ENCODE results near the gene LRRC10. TPM values are rescaled to one million over a fixed set of nuclear protein-coding genes. Genes with fewer than 3 reads are reported as not detected.

Gene LRRC10
- polyA plus RNA-seq, 1 donor from 2014 or later = not detected

DNA sequence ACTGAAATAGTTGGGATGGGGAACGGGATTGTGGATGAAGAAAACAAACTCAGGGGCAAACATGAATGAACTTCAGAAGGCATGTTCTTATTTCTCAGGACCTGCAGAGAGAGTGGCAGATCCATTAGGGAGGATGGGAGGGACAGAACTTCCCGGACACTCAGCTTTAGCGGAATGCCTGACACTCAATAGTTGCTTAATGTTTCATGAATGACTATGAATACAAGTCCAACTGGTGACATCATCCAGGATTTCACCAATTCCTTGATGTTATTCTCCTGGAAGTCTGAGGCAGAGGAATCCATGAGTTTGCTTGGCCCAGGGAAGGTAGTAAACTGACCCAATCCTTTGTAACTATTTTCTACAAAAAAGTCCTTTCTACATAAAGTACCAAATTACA lies 37.8 kb upstream of the LRRC10 start:
- H4K20me1 ChIP-seq (ENCODE audit: insufficient read depth) = no peaks in the 10 kb centered on the region
- no peak overlapping the region for H3K4me2 ChIP-seq (ENCODE audit: low read length)
- H3K36me3 ChIP-seq (ENCODE audit: insufficient read depth, low read length) = no peaks in the 10 kb centered on the region
- no peak overlapping the region for H3K9ac ChIP-seq (ENCODE audit: low read length)
- no peaks in the 10 kb centered on the region for H3K27me3 ChIP-seq (ENCODE audit: insufficient read depth, low read depth, low read length)
- no peaks in the 10 kb centered on the region for H3F3A ChIP-seq (ENCODE audit: insufficient read depth, low read length, poor library complexity, severe bottlenecking)
- H3K27ac ChIP-seq (ENCODE audit: low read length) = no peak overlapping the region
- H3K9me2 ChIP-seq (ENCODE audit: insufficient read depth, low read length) = no peaks in the 10 kb centered on the region
- H3K79me2 ChIP-seq (replicated peaks; ENCODE audit: insufficient read depth, low read length) = no peaks in the 10 kb centered on the region
- TF ChIP-seq POLR2AphosphoS5 (IDR thresholded peaks at IDR 0.05) = no peak
- no peak for TF ChIP-seq TAF1 (IDR thresholded peaks at IDR 0.05; ENCODE audit: low read depth)
- no peak for TF ChIP-seq EZH2 (IDR thresholded peaks at IDR 0.05; ENCODE audit: borderline replicate concordance, insufficient read depth, low read length, poor library complexity, severe bottlenecking)
- TF ChIP-seq, protein P1, sequence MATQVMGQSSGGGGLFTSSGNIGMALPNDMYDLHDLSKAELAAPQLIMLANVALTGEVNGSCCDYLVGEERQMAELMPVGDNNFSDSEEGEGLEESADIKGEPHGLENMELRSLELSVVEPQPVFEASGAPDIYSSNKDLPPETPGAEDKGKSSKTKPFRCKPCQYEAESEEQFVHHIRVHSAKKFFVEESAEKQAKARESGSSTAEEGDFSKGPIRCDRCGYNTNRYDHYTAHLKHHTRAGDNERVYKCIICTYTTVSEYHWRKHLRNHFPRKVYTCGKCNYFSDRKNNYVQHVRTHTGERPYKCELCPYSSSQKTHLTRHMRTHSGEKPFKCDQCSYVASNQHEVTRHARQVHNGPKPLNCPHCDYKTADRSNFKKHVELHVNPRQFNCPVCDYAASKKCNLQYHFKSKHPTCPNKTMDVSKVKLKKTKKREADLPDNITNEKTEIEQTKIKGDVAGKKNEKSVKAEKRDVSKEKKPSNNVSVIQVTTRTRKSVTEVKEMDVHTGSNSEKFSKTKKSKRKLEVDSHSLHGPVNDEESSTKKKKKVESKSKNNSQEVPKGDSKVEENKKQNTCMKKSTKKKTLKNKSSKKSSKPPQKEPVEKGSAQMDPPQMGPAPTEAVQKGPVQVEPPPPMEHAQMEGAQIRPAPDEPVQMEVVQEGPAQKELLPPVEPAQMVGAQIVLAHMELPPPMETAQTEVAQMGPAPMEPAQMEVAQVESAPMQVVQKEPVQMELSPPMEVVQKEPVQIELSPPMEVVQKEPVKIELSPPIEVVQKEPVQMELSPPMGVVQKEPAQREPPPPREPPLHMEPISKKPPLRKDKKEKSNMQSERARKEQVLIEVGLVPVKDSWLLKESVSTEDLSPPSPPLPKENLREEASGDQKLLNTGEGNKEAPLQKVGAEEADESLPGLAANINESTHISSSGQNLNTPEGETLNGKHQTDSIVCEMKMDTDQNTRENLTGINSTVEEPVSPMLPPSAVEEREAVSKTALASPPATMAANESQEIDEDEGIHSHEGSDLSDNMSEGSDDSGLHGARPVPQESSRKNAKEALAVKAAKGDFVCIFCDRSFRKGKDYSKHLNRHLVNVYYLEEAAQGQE (IDR thresholded peaks at IDR 0.05; ENCODE audit: borderline replicate concordance) = no peak
- no peak for TF ChIP-seq EP300 (conservative IDR thresholded peaks at IDR 0.05; ENCODE audit: poor library complexity, severe bottlenecking)
- no peak for TF ChIP-seq SMC3 (conservative IDR thresholded peaks at IDR 0.05; ENCODE audit: poor library complexity)
- TF ChIP-seq, protein P2, sequence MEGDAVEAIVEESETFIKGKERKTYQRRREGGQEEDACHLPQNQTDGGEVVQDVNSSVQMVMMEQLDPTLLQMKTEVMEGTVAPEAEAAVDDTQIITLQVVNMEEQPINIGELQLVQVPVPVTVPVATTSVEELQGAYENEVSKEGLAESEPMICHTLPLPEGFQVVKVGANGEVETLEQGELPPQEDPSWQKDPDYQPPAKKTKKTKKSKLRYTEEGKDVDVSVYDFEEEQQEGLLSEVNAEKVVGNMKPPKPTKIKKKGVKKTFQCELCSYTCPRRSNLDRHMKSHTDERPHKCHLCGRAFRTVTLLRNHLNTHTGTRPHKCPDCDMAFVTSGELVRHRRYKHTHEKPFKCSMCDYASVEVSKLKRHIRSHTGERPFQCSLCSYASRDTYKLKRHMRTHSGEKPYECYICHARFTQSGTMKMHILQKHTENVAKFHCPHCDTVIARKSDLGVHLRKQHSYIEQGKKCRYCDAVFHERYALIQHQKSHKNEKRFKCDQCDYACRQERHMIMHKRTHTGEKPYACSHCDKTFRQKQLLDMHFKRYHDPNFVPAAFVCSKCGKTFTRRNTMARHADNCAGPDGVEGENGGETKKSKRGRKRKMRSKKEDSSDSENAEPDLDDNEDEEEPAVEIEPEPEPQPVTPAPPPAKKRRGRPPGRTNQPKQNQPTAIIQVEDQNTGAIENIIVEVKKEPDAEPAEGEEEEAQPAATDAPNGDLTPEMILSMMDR (IDR thresholded peaks at IDR 0.05; ENCODE audit: poor library complexity, severe bottlenecking) = no peak
- no peak for TF ChIP-seq MXI1 (conservative IDR thresholded peaks at IDR 0.05; ENCODE audit: poor library complexity, severe bottlenecking)
- no peak for TF ChIP-seq RAD21 (conservative IDR thresholded peaks at IDR 0.05)
- no peaks in the 10 kb centered on the region for H3K9me3 ChIP-seq (ENCODE audit: low read length)
- no peak overlapping the region for H2AFZ ChIP-seq (ENCODE audit: low read depth, low read length)
- H3K4me3 ChIP-seq (ENCODE audit: low read length) = no peak overlapping the region

DNA sequence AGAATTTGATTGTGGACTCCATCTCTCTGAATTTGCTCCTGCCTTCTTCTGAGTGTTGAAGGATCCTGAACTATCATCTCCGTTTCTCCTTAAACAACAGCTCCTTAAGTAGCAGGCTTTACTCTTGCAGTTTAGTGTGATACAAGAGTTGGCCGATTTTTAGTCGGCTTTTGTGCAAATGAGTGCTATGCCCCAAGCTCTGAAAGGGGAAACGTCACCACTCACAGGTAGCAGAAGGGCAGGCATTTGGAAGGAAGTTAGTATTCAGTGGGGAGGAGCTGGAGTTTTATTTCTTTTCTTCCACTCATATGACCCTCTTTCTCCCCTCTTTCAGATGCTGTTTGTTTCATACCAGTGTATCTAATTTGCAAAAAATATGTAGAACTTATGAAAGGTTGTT lies 36.5 kb upstream of the LRRC10 start:
- Histone ChIP-seq H3K4me3 (ENCODE audit: low read length) (no peak overlapping the region), H3K36me3 (ENCODE audit: insufficient read depth, low read length) (no peaks in the 10 kb centered on the region), H3K27me3 (ENCODE audit: insufficient read depth, low read depth, low read length) (no peaks in the 10 kb centered on the region), H3K4me2 (ENCODE audit: low read length) (no peak overlapping the region), H3K9me3 (ENCODE audit: low read length) (no peaks in the 10 kb centered on the region), H2AFZ (ENCODE audit: low read depth, low read length) (no peak overlapping the region), H4K20me1 (ENCODE audit: insufficient read depth) (no peaks in the 10 kb centered on the region), H3K9me2 (ENCODE audit: insufficient read depth, low read length) (no peaks in the 10 kb centered on the region), H3K9ac (ENCODE audit: low read length) (no peak overlapping the region), H3F3A (ENCODE audit: insufficient read depth, low read length, poor library complexity, severe bottlenecking) (no peaks in the 10 kb centered on the region), H3K27ac (ENCODE audit: low read length) (no peak overlapping the region), H3K79me2 (replicated peaks; ENCODE audit: insufficient read depth, low read length) (no peaks in the 10 kb centered on the region)
- no peak for TF ChIP-seq TAF1 (IDR thresholded peaks at IDR 0.05; ENCODE audit: low read depth)
- TF ChIP-seq, protein P2 (IDR thresholded peaks at IDR 0.05; ENCODE audit: poor library complexity, severe bottlenecking) = no peak
- TF ChIP-seq, protein P1 (IDR thresholded peaks at IDR 0.05; ENCODE audit: borderline replicate concordance) = no peak
- TF ChIP-seq MXI1 (conservative IDR thresholded peaks at IDR 0.05; ENCODE audit: poor library complexity, severe bottlenecking) = no peak
- TF ChIP-seq POLR2AphosphoS5 (IDR thresholded peaks at IDR 0.05) = no peak
- no peak for TF ChIP-seq EP300 (conservative IDR thresholded peaks at IDR 0.05; ENCODE audit: poor library complexity, severe bottlenecking)
- no peak for TF ChIP-seq RAD21 (conservative IDR thresholded peaks at IDR 0.05)
- TF ChIP-seq SMC3 (conservative IDR thresholded peaks at IDR 0.05; ENCODE audit: poor library complexity) = no peak
- no peak for TF ChIP-seq EZH2 (IDR thresholded peaks at IDR 0.05; ENCODE audit: borderline replicate concordance, insufficient read depth, low read length, poor library complexity, severe bottlenecking)
